Osteocyte (in vitro differentiated cells): ENCODE measurements around the gene CTSD. TPM values are rescaled to one million over a fixed set of nuclear protein-coding genes. Genes with fewer than 3 reads are reported as not detected.
A peak's percentile ranks its signal among the peaks of the same experiment; 100 is the strongest.

Experiments
- DNase-seq: peaks from one replicate; pipeline ENCODE4 v3.0.0; 2021; ENCODE audit warnings: mixed read lengths; ENCODE audit not compliant: unreplicated experiment; ENCODE audit errors: extremely low spot score
- H3K27ac Mint-ChIP-seq: one replicate; pipeline ENCODE4 v1.8.0; 2021; ENCODE audit warnings: mild to moderate bottlenecking, mixed read lengths; ENCODE audit not compliant: unreplicated experiment
- H3K27me3 Mint-ChIP-seq: one replicate; pipeline ENCODE4 v1.8.0; 2021; ENCODE audit warnings: mixed read lengths; ENCODE audit not compliant: unreplicated experiment
- H3K36me3 Mint-ChIP-seq: one replicate; pipeline ENCODE4 v1.8.0; 2021; ENCODE audit warnings: mixed read lengths; ENCODE audit not compliant: unreplicated experiment
- H3K4me1 Mint-ChIP-seq: one replicate; pipeline ENCODE4 v1.8.0; 2021; ENCODE audit warnings: mixed read lengths; ENCODE audit not compliant: unreplicated experiment
- H3K4me3 Mint-ChIP-seq: one replicate; pipeline ENCODE4 v1.8.0; 2021; ENCODE audit warnings: mild to moderate bottlenecking, moderate library complexity, mixed read lengths; ENCODE audit not compliant: unreplicated experiment
- H3K9me3 Mint-ChIP-seq: one replicate; pipeline ENCODE4 v1.8.0; 2021; ENCODE audit warnings: mixed read lengths; ENCODE audit not compliant: unreplicated experiment
- CTCF ChIP-seq: fragments of 200-600 bp; sonication (generic); IDR thresholded peaks from 2 replicates; pipeline ENCODE4 v1.5.0; 2021; ENCODE audit warnings: antibody characterized with exemption, mild to moderate bottlenecking, moderate library complexity
- total RNA-seq: library from RNA; stranded (reverse); gene quantifications from 2 replicates; pipeline ENCODE4 v1.2.1, GENCODE V29; 2021

Gene CTSD
- total RNA-seq, 1 donor from 2014 or later: 2,062 TPM

GRCh38 chr11:1796413-1797011 lies 32.8 kb upstream of the CTSD start:
- Mint-ChIP-seq H3K27me3 (peaks cover 14% of the 10 kb centered on the region), H3K9me3 (no peaks in the 10 kb centered on the region), H3K4me1 (peaks cover 45% of the 10 kb centered on the region), H3K36me3 (peaks cover 3% of the 10 kb centered on the region), H3K4me3 (no peak overlapping the region), H3K27ac (no peak overlapping the region)
- no peak for DNase-seq
- TF ChIP-seq CTCF: no peak

- Mint-ChIP-seq H3K27ac (peak overlapping the region; percentile 82), H3K4me3 (peak overlapping the region; percentile 21), H3K36me3 (peaks cover 6% of the 10 kb centered on the region), H3K4me1 (peaks cover 55% of the 10 kb centered on the region), H3K9me3 (no peaks in the 10 kb centered on the region), H3K27me3 (peaks cover 11% of the 10 kb centered on the region)
- no peak for DNase-seq
- TF ChIP-seq CTCF: no peak
These were observed 29.4 kb upstream of the CTSD start for GRCh38 chr11:1793081-1793480.

- peaks cover 11% of the 10 kb centered on the region for H3K27me3 Mint-ChIP-seq
- peaks cover 6% of the 10 kb centered on the region for H3K36me3 Mint-ChIP-seq
- no peaks in the 10 kb centered on the region for H3K9me3 Mint-ChIP-seq
- H3K4me3 Mint-ChIP-seq: peak overlapping the region; percentile 23
- peak overlapping the region; percentile 82 for H3K27ac Mint-ChIP-seq
- peaks cover 53% of the 10 kb centered on the region for H3K4me1 Mint-ChIP-seq
- DNase-seq: no peak
- no peak for TF ChIP-seq CTCF
These were observed 28.7 kb upstream of the CTSD start for GRCh38 chr11:1792461-1792860.

- Mint-ChIP-seq H3K27ac (peak overlapping the region; percentile 82), H3K27me3 (peaks cover 11% of the 10 kb centered on the region), H3K36me3 (peaks cover 6% of the 10 kb centered on the region), H3K4me3 (no peak overlapping the region), H3K9me3 (no peaks in the 10 kb centered on the region), H3K4me1 (peaks cover 49% of the 10 kb centered on the region)
- DNase-seq: no peak
- no peak for TF ChIP-seq CTCF
These were observed 28.2 kb upstream of the CTSD start for GRCh38 chr11:1791912-1792311.

- Mint-ChIP-seq H3K27me3 (peaks cover 4% of the 10 kb centered on the region), H3K36me3 (peaks cover 8% of the 10 kb centered on the region), H3K4me1 (peaks cover 51% of the 10 kb centered on the region), H3K9me3 (no peaks in the 10 kb centered on the region), H3K4me3 (no peak overlapping the region), H3K27ac (no peak overlapping the region)
- DNase-seq: no peak
- TF ChIP-seq CTCF: no peak
These were observed 22.7 kb upstream of the CTSD start for GRCh38 chr11:1786466-1786865.
